LNCaP clone FGC (cell line): ENCODE measurements around the gene GUCA1A.

Source experiments
- DNase-seq: peaks from one replicate; pipeline ENCODE4 v3.0.0-alpha.2; 2011; ENCODE audit warnings: low read depth
- H3K4me3 ChIP-seq: 2 replicates; pipeline ENCODE4 v1.5.1; 2011; ENCODE audit warnings: mild to moderate bottlenecking, low read depth, low read length, control low read depth
- CTCF ChIP-seq: IDR thresholded peaks from 2 replicates; pipeline ENCODE4 v1.5.1; 2012; ENCODE audit warnings: mild to moderate bottlenecking; ENCODE audit not compliant: control insufficient read depth, insufficient read depth; ENCODE audit errors: extremely low read depth

GUCA1A gene

DNA sequence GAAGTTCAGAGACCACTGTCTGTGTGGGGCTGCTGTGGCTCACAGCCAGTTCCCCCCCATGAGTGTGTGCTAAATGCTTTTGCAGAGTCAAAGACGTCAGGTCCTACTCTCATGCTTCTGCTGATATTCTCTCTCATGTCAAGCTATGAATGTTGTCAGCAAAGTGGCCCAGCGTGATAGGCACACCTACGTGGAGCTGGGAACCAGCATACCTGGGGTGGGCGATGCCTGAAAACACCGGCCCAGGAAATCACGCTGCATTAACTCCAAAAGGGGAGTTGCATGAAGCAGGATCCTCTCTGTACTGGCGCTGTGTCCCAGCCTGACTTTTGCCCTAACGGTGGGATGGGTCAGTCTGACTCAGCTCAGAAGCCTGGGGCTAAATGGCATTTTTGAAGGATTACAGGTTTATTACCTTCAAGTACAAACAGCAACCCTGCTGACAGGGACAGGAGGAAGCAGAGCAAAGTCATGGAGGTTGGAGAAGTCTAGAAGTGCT, 53.5 kb downstream of the GUCA1A start:
- H3K4me3 ChIP-seq, result no peak overlapping the region
- no peak for DNase-seq
- TF ChIP-seq CTCF, result no peak

GRCh38 chr6:42227173-42227850, 54.1 kb downstream of the GUCA1A start:
- no peak overlapping the region for H3K4me3 ChIP-seq
- no peak for TF ChIP-seq CTCF
- DNase-seq, result no peak

- no peak for DNase-seq
- no peak overlapping the region for H3K4me3 ChIP-seq
- no peak for TF ChIP-seq CTCF
Measured at GRCh38 chr6:42228305-42228704, 55.1 kb downstream of the GUCA1A start.
